HG03045 (cell line): ENCODE measurements around the gene NDUFAF3.
A peak's percentile ranks its signal among the peaks of the same experiment; 100 is the strongest.

Experiments used
- ATAC-seq: cut with Tn5 transposase; IDR thresholded peaks from one replicate; pipeline ENCODE4 v1.9.1; 2021; ENCODE audit warnings: mild to moderate bottlenecking, moderate library complexity; ENCODE audit not compliant: unreplicated experiment

Gene NDUFAF3

GRCh38 chr3:49017971-49018706, 3.8 kb upstream of the NDUFAF3 start, which contains the start of gene DALRD3:
Gene DALRD3 (minus strand): TSS chr3:49018580. CDS start chr3:49018564, 16 bp downstream.
- ATAC-seq = no peak

GRCh38 chr3:49018707-49019006, 3.3 kb upstream of the NDUFAF3 start:
- no peak for ATAC-seq

GRCh38 chr3:49019941-49020329, 2.0 kb upstream of the NDUFAF3 start:
- no peak for ATAC-seq

- ATAC-seq = peak; percentile 6
Observed at GRCh38 chr3:49020330-49021212, 1.4 kb upstream of the NDUFAF3 start.

- peak; percentile 54 for ATAC-seq
Observed at GRCh38 chr3:49021213-49021812, 608 bp upstream of the NDUFAF3 start.

GRCh38 chr3:49022688-49023171, 809 bp downstream of the NDUFAF3 start:
- ATAC-seq = no peak

- ATAC-seq = no peak
Observed at GRCh38 chr3:49023775-49024174, 1.9 kb downstream of the NDUFAF3 start.

GRCh38 chr3:49024449-49024848, 2.5 kb downstream of the NDUFAF3 start:
- ATAC-seq = no peak

- ATAC-seq = no peak
Observed at GRCh38 chr3:49025005-49025792, 3.3 kb downstream of the NDUFAF3 start.

- ATAC-seq = no peak
Observed at GRCh38 chr3:49025793-49026520, 4.0 kb downstream of the NDUFAF3 start.

GRCh38 chr3:49026536-49026935, 4.6 kb downstream of the NDUFAF3 start:
- no peak for ATAC-seq

- no peak for ATAC-seq
Observed at GRCh38 chr3:49027634-49028033, 5.7 kb downstream of the NDUFAF3 start.

GRCh38 chr3:49028298-49028672, 6.4 kb downstream of the NDUFAF3 start:
- ATAC-seq = no peak

GRCh38 chr3:49028673-49029562, 7.0 kb downstream of the NDUFAF3 start, which contains the start of gene IMPDH2:
Gene IMPDH2 (minus strand): TSS chr3:49029398. CDS start chr3:49029350, 48 bp downstream.
- ATAC-seq = peak; percentile 90

- no peak for ATAC-seq
Observed at GRCh38 chr3:49029563-49029884, 7.6 kb downstream of the NDUFAF3 start.

- ATAC-seq = no peak
Observed at GRCh38 chr3:49030321-49030720, 8.4 kb downstream of the NDUFAF3 start.

GRCh38 chr3:49032646-49033304, 10.9 kb downstream of the NDUFAF3 start:
- ATAC-seq = no peak

GRCh38 chr3:49034650-49035049, 12.7 kb downstream of the NDUFAF3 start:
- ATAC-seq = no peak

GRCh38 chr3:49035281-49035680, 13.4 kb downstream of the NDUFAF3 start:
- ATAC-seq = no peak
